H1 (cell line): ENCODE data around the gene MBP. TPM values are rescaled to one million over a fixed set of nuclear protein-coding genes. Genes with fewer than 3 reads are reported as not detected.

ENCODE experiments used
- CTCF ChIA-PET: fragments of 300-600 bp; sonication (Branson Sonifier 250); formaldehyde crosslinking; loops from one replicate; lab custom pipeline; 2021; ENCODE audit not compliant: partially characterized antibody; lab: Charles Lee
- POLR2A ChIA-PET: fragments of 300-600 bp; sonication (Branson Sonifier 250); formaldehyde crosslinking; loops from one replicate; lab custom pipeline; 2021; ENCODE audit warnings: inconsistent platforms; ENCODE audit not compliant: partially characterized antibody; lab: Charles Lee
- DNase-seq, 2 experiments: peaks; one replicate each; pipeline versions ENCODE4 v3.0.0 to v3.0.0-alpha.2; 2010 to 2022; ENCODE audit warnings: low spot score in 2 of 2, low read depth in 1 of 2, mixed read lengths in 1 of 2
- FAIRE-seq: peaks from 2 replicates; lab custom pipeline; 2011; peaks lifted over from hg19 to GRCh38; lab: Jason Lieb, UNC
- H2AFZ ChIP-seq: 2 replicates; pipeline ENCODE4 v1.8.1; 2012; ENCODE audit warnings: low read length, inconsistent platforms
- H2AK5ac ChIP-seq: 2 replicates; pipeline ENCODE4 v1.6.1; 2013; ENCODE audit warnings: low read depth, low read length
- H2BK120ac ChIP-seq: replicated peaks from 2 replicates; pipeline ENCODE3; 2013; ENCODE audit warnings: low read depth, low read length, inconsistent platforms
- H2BK12ac ChIP-seq: 2 replicates; pipeline ENCODE4 v1.6.1; 2013; ENCODE audit warnings: low read depth, low read length
- H2BK15ac ChIP-seq: 2 replicates; pipeline ENCODE4 v1.6.1; 2013; ENCODE audit warnings: low read length
- H2BK20ac ChIP-seq: 2 replicates; pipeline ENCODE4 v1.6.1; 2013; ENCODE audit warnings: low read length
- H2BK5ac ChIP-seq: 2 replicates; pipeline ENCODE4 v1.6.1; 2013; ENCODE audit warnings: low read depth, low read length
- H3K14ac ChIP-seq: 2 replicates; pipeline ENCODE4 v1.6.1; 2013; ENCODE audit warnings: inconsistent platforms; ENCODE audit not compliant: insufficient read length
- H3K18ac ChIP-seq: 2 replicates; pipeline ENCODE4 v1.6.1; 2013; ENCODE audit warnings: low read length; ENCODE audit errors: extremely low read depth
- H3K23ac ChIP-seq: 2 replicates; pipeline ENCODE4 v1.6.1; 2013; ENCODE audit warnings: inconsistent platforms; ENCODE audit not compliant: insufficient read length
- H3K23me2 ChIP-seq: 2 replicates; pipeline ENCODE4 v1.6.1; 2013; ENCODE audit warnings: low read depth, low read length
- H3K27ac ChIP-seq: 2 replicates; pipeline ENCODE4 v1.6.1; 2011; ENCODE audit warnings: low read depth, low read length, inconsistent platforms
- H3K27me3 ChIP-seq, 4 experiments: replicated peaks in 1 of 4; 1 replicate in 1 of 4; 2 replicates in 3 of 4; pipeline versions ENCODE4 v1.6.1 to v1.8.1; 2011 to 2013; ENCODE audit warnings: low read length in 3 of 4, mild to moderate bottlenecking in 3 of 4, inconsistent platforms in 2 of 4, mixed read lengths in 2 of 4, moderate library complexity in 1 of 4; ENCODE audit not compliant: control insufficient read depth in 3 of 4, insufficient read depth in 3 of 4; ENCODE audit errors: extremely low read depth in 1 of 4
- H3K36me3 ChIP-seq, 4 experiments: 2 replicates each; pipeline versions ENCODE4 v1.6.1 to v1.8.1; 2011 to 2013; ENCODE audit warnings: mild to moderate bottlenecking in 4 of 4, low read length in 3 of 4, moderate library complexity in 2 of 4, control low read depth in 1 of 4, inconsistent platforms in 1 of 4; ENCODE audit not compliant: insufficient read depth in 4 of 4, control insufficient read depth in 2 of 4
- H3K4ac ChIP-seq: replicated peaks from 2 replicates; pipeline ENCODE3; 2013; ENCODE audit warnings: low read length, low read depth, mixed read lengths, inconsistent platforms; ENCODE audit not compliant: insufficient read length
- H3K4me1 ChIP-seq, 4 experiments: replicated peaks in 1 of 4; 1 replicate in 1 of 4; 2 replicates in 3 of 4; pipeline versions ENCODE4 v1.6.1 to v1.8.1; 2011 to 2013; ENCODE audit warnings: low read length in 3 of 4, inconsistent platforms in 2 of 4, mixed read lengths in 1 of 4; ENCODE audit not compliant: insufficient read depth in 4 of 4, control insufficient read depth in 3 of 4
- H3K4me2 ChIP-seq, 2 experiments: 2 replicates each; pipeline versions ENCODE4 v1.6.1 to v1.8.1; 2011 to 2013; ENCODE audit warnings: low read depth in 2 of 2, low read length in 2 of 2, control low read depth in 1 of 2, inconsistent platforms in 1 of 2, mild to moderate bottlenecking in 1 of 2; ENCODE audit not compliant: insufficient read depth in 1 of 2
- H3K4me3 ChIP-seq, 4 experiments: fragments of 200-600, 300-600 bp in 1 of 4; sonication (generic), shearing (Covaris generic), sonication (Bioruptor Twin) in 1 of 4; 2 replicates each; pipeline versions ENCODE4 v1.5.1 to v1.8.1; 2011 to 2016; ENCODE audit warnings: low read length in 4 of 4, low read depth in 3 of 4, control low read depth in 2 of 4, inconsistent platforms in 2 of 4, mild to moderate bottlenecking in 2 of 4, mixed read lengths in 1 of 4, moderate library complexity in 1 of 4; ENCODE audit not compliant: insufficient read depth in 2 of 4; ENCODE audit errors: extremely low read depth in 1 of 4
- H3K56ac ChIP-seq: replicated peaks from 2 replicates; pipeline ENCODE3; 2013; ENCODE audit warnings: low read depth, mild to moderate bottlenecking, mixed read lengths, low read length, inconsistent platforms; ENCODE audit not compliant: insufficient read length
- H3K79me1 ChIP-seq: 2 replicates; pipeline ENCODE4 v1.6.1; 2013; ENCODE audit warnings: low read depth, low read length, control low read depth
- H3K79me2 ChIP-seq, 2 experiments: 2 replicates each; pipeline versions ENCODE4 v1.6.1 to v1.8.1; 2012 to 2013; ENCODE audit warnings: low read length in 2 of 2, mild to moderate bottlenecking in 2 of 2, inconsistent platforms in 1 of 2; ENCODE audit not compliant: insufficient read depth in 2 of 2, control insufficient read depth in 1 of 2
- H3K9ac ChIP-seq, 4 experiments: replicated peaks in 1 of 4; 1 replicate in 1 of 4; 2 replicates in 3 of 4; pipeline versions ENCODE4 v1.6.1 to v1.8.1; 2011 to 2013; ENCODE audit warnings: low read depth in 3 of 4, low read length in 3 of 4, control low read depth in 2 of 4, mild to moderate bottlenecking in 2 of 4, moderate library complexity in 2 of 4, inconsistent platforms in 1 of 4; ENCODE audit errors: extremely low read depth in 1 of 4
- H3K9me3 ChIP-seq, 2 experiments: 2 replicates each; pipeline versions ENCODE4 v1.6.1 to v1.8.1; 2012 to 2013; ENCODE audit warnings: mild to moderate bottlenecking in 2 of 2, moderate library complexity in 2 of 2, control low read depth in 1 of 2, inconsistent platforms in 1 of 2, low read depth in 1 of 2, low read length in 1 of 2, mixed read lengths in 1 of 2; ENCODE audit not compliant: insufficient read depth in 2 of 2
- H4K20me1 ChIP-seq, 2 experiments: replicated peaks in 1 of 2; 2 replicates each; pipeline versions ENCODE3 to v1.8.1; 2011 to 2013; ENCODE audit warnings: inconsistent platforms in 2 of 2, low read length in 2 of 2, mild to moderate bottlenecking in 1 of 2; ENCODE audit not compliant: insufficient read depth in 2 of 2, control insufficient read depth in 1 of 2
- H4K5ac ChIP-seq: 2 replicates; pipeline ENCODE4 v1.6.1; 2013; ENCODE audit warnings: low read length, low read depth, mixed read lengths, inconsistent platforms; ENCODE audit not compliant: insufficient read length
- H4K8ac ChIP-seq: 2 replicates; pipeline ENCODE4 v1.8.0; 2013; ENCODE audit warnings: mild to moderate bottlenecking, moderate library complexity, low read length, inconsistent platforms; ENCODE audit not compliant: insufficient read depth; ENCODE audit errors: extremely low read depth
- H4K91ac ChIP-seq: replicated peaks from 2 replicates; pipeline ENCODE3; 2013; ENCODE audit warnings: low read length, mixed read lengths, inconsistent platforms; ENCODE audit not compliant: insufficient read length
- ATF3 ChIP-seq: IDR thresholded peaks from 2 replicates; pipeline ENCODE4 v1.6.1; 2011; ENCODE audit warnings: low read depth, mild to moderate bottlenecking, low read length; ENCODE audit not compliant: insufficient read depth
- BCL11A ChIP-seq, 2 experiments: IDR thresholded peaks; one replicate each; pipeline ENCODE4 v1.6.1; 2011; ENCODE audit warnings: low read depth in 2 of 2, low read length in 2 of 2, mild to moderate bottlenecking in 2 of 2
- BRCA1 ChIP-seq: IDR thresholded peaks from 2 replicates; pipeline ENCODE4 v1.6.1; 2012; ENCODE audit warnings: low read depth, low read length, improper control_type of control experiment
- CTCF ChIP-seq, 3 experiments: IDR thresholded peaks; 1 replicate in 2 of 3; 2 replicates in 1 of 3; pipeline versions ENCODE4 v1.5.1 to v1.6.1; 2011; ENCODE audit warnings: low read length in 3 of 3, mild to moderate bottlenecking in 3 of 3, inconsistent platforms in 2 of 3, low read depth in 1 of 3, moderate library complexity in 1 of 3; ENCODE audit not compliant: insufficient read depth in 1 of 3; ENCODE audit errors: control extremely low read depth in 1 of 3
- RNF2 ChIP-seq: fragments of 200-900, 300-1000 bp; sonication (generic); IDR thresholded peaks from 2 replicates; pipeline ENCODE4 v1.7.1; 2016; ENCODE audit warnings: borderline replicate concordance, low read depth, mild to moderate bottlenecking, antibody characterized with exemption, low read length; ENCODE audit not compliant: poor library complexity, severe bottlenecking; ENCODE audit errors: missing control alignments
- SIN3A ChIP-seq, 2 experiments: IDR thresholded peaks in 1 of 2; conservative IDR thresholded peaks in 1 of 2; 2 replicates each; pipeline ENCODE4 v1.6.1; 2011 to 2012; ENCODE audit warnings: low read length in 2 of 2, improper control_type of control experiment in 1 of 2, low read depth in 1 of 2, mild to moderate bottlenecking in 1 of 2
- SIRT6 ChIP-seq: IDR thresholded peaks from one replicate; pipeline ENCODE4 v1.7.1; 2012; ENCODE audit warnings: low read length, inconsistent platforms
- WGBS, 2 experiments: shearing (Covaris generic) in 1 of 2; methylation state at CpG; one replicate each; pipeline versions ENCODE4 v1.1.6 to v1.1.7; 2013 to 2015; ENCODE audit warnings: low lambda C conversion rate in 2 of 2, mixed read lengths in 2 of 2, inconsistent platforms in 1 of 2, low coverage in 1 of 2, missing lambda C conversion rate in 1 of 2; ENCODE audit not compliant: insufficient replicate concordance in 2 of 2, insufficient coverage in 1 of 2, insufficient read length in 1 of 2; ENCODE audit errors: extremely low coverage in 1 of 2, missing lambda C conversion rate in 1 of 2; 5-methylcytosine and 5-hydroxymethylcytosine counted together
- polyA plus RNA-seq, 7 experiments: library from polyadenylated mRNA; depleted of rRNA in 3 of 7; stranded (reverse) in 5 of 7; unstranded in 2 of 7; fragments of >200 nt in 5 of 7; fragments of 200-250 nt in 2 of 7; gene quantifications; 1 replicate in 5 of 7; 2 replicates in 1 of 7; 4 replicates in 1 of 7; pipeline versions ENCODE4 v1.2.1 to v1.2.3, GENCODE V29; 2011 to 2013; ENCODE audit warnings: missing spikeins in 2 of 7, mixed read lengths in 2 of 7
- total RNA-seq: library from RNA; stranded (reverse); fragmentation: NEBNext Ultra II Directional; extraction: Animal tissue kit (Norgen Biotek cat#: 25700); gene quantifications from 2 replicates; pipeline ENCODE4 v1.2.1, GENCODE V29; 2021

MBP gene
- total and polyA plus RNA-seq, 2 of the 8 experiments (the other 6 are each of a cell fraction or from before 2014, with no cell fraction given) = 7.7 to 19.2 TPM

GRCh38 chr18:77133051-77133834, 660 bp upstream of the MBP start:
- peak in 1 of 2 experiments; percentile 79 for DNase-seq
- H3K27me3 ChIP-seq = peaks cover 4 to 40% (median 27%) of the 10 kb centered on the region in 4 experiments; a peak in 6 of 7 replicates
- no peaks in the 10 kb centered on the region; a peak in 1 of 4 replicates for H3K79me2 ChIP-seq
- H3K27ac ChIP-seq = no peak overlapping the region
- no peaks in the 10 kb centered on the region for H3K9me3 ChIP-seq
- CTCF ChIA-PET = interaction anchor here (0.5 to 1.7 kb wide), 5 partner anchors 11 to 47 kb away, joined by 3 to 5 read pairs (median 4); no protein-coding TSS in a partner anchor
- H2BK20ac ChIP-seq = no peak overlapping the region
- H4K91ac ChIP-seq = no peak overlapping the region
- peaks cover 0 to 2% of the 10 kb centered on the region in 2 experiments for H4K20me1 ChIP-seq
- peak overlapping the region; percentile 23 for H4K5ac ChIP-seq
- H3K4ac ChIP-seq = no peak overlapping the region
- H3K23me2 ChIP-seq = peaks cover 19% of the 10 kb centered on the region; the same call in 1 of the 2 replicates
- H3K56ac ChIP-seq = peak overlapping the region; percentile 26
- H3K18ac ChIP-seq = peak overlapping the region; percentile 48
- H4K8ac ChIP-seq = peak overlapping the region; percentile 86
- peak overlapping the region in 2 of 4 experiments; percentile 8 to 16; a peak in 2 of 7 replicates for H3K9ac ChIP-seq
- H2BK120ac ChIP-seq = no peak overlapping the region
- peaks cover 0 to 12% (median 5%) of the 10 kb centered on the region in 4 experiments; a peak in 3 of 7 replicates for H3K4me1 ChIP-seq
- POLR2A ChIA-PET = interaction anchor here (0.9 to 1.9 kb wide), 3 partner anchors 8 to 36 kb away, joined by 3 to 7 read pairs (median 3); no protein-coding TSS in a partner anchor
- H2BK12ac ChIP-seq = no peak overlapping the region
- H2BK5ac ChIP-seq = no peak overlapping the region
- no peak overlapping the region for H3K14ac ChIP-seq
- H3K4me3 ChIP-seq = peak overlapping the region; percentile 44 to 84 (median 60)
- no peaks in the 10 kb centered on the region for H3K36me3 ChIP-seq
- H3K79me1 ChIP-seq = 0 out of 2 replicates have a peak, but pooled peaks cover 2% of the 10 kb centered on the region
- H3K23ac ChIP-seq = no peak overlapping the region
- no peak overlapping the region; the same call in 1 of the 2 replicates for H2BK15ac ChIP-seq
- peak overlapping the region; percentile 62; the same call in 1 of the 2 replicates for H2AFZ ChIP-seq
- no peak overlapping the region for H2AK5ac ChIP-seq
- peak overlapping the region; percentile 77 to 89 for H3K4me2 ChIP-seq
- WGBS, 2 experiments = 11% methylated on average over 31 of the region's 44 CpGs; no CpG with 5 or more reads in 1 of the 2 experiments
- no peak for FAIRE-seq
- TF ChIP-seq SIRT6 (no peak), BRCA1 (no peak), BCL11A (IDR thresholded peaks at IDR 0.05; ENCODE audit: low read depth in 2 of 2, low read length in 2 of 2) (no peak), ATF3 (no peak), CTCF (IDR thresholded peaks at IDR 0.05; ENCODE audit: control extremely low read depth in 1 of 3, insufficient read depth in 1 of 3, low read depth in 1 of 3, low read length in 3 of 3) (no peak), SIN3A (conservative IDR thresholded peaks at IDR 0.05 in 1 of 2, IDR thresholded peaks at IDR 0.05 in 1 of 2; ENCODE audit: low read depth in 1 of 2, low read length in 2 of 2) (no peak), RNF2 (peak; percentile 35)
